Measurements from ENCODE around the gene USP48.

GRCh38 chr1:21736011-21736410 is 46.9 kb downstream of the USP48 start:
- TF ChIP-seq ZNF274 (IDR thresholded peaks at IDR 0.05; ENCODE audit: low read depth, low read length) (no peak), YY1 (IDR thresholded peaks at IDR 0.05; ENCODE audit: insufficient read depth, insufficient read length) (no peak), SUZ12 (IDR thresholded peaks at IDR 0.05; ENCODE audit: extremely low read depth, insufficient read depth, insufficient read length) (no peak)
